ENCODE results near the gene LRRK1.

The LRRK1 gene

GRCh38 chr15:101039461-101039860 lies 120.3 kb downstream of the LRRK1 start:
- TF ChIP-seq FOXM1 (IDR thresholded peaks at IDR 0.05; ENCODE audit: borderline replicate concordance, low read depth) (no peak), NFIC (IDR thresholded peaks at IDR 0.05) (no peak), CREB1 (IDR thresholded peaks at IDR 0.05; ENCODE audit: low read depth) (no peak), TCF12 (IDR thresholded peaks at IDR 0.05; ENCODE audit: low read depth) (no peak), USF1 (IDR thresholded peaks at IDR 0.05) (no peak), TAF1 (IDR thresholded peaks at IDR 0.05; ENCODE audit: low read depth) (no peak), RAD21 (IDR thresholded peaks at IDR 0.05; ENCODE audit: low read depth) (no peak), YY1 (IDR thresholded peaks at IDR 0.05; ENCODE audit: low read depth) (no peak), CEBPB (IDR thresholded peaks at IDR 0.05) (no peak), ZBTB7A (IDR thresholded peaks at IDR 0.05; ENCODE audit: low read depth) (no peak), EGR1 (IDR thresholded peaks at IDR 0.05) (no peak), TEAD4 (IDR thresholded peaks at IDR 0.05) (no peak), REST (IDR thresholded peaks at IDR 0.05; ENCODE audit: low read depth) (no peak), MAX (IDR thresholded peaks at IDR 0.05) (no peak), EP300 (IDR thresholded peaks at IDR 0.05; ENCODE audit: borderline replicate concordance) (no peak)

DNA sequence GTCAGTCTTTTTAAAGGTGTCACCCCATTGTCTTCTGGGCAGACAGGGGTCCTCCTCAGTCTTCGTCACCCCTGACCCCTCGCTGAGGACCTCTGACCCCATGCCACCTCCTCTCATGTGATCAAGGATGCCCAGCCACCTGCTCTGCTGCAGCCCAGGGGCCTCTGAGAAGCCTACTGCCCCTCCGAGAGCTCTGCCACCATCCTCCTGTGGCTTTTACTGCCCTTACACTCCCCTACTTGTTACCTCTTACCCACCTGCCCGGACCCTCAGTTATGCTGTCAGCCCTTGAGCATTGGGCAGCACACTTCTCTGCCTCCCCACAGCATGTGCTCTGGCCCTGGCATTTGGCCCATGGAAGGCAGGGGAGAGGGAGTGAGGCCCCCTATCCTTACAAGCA lies 123.2 kb downstream of the LRRK1 start:
- TF ChIP-seq EGR1 (IDR thresholded peaks at IDR 0.05), result no peak
- TF ChIP-seq TAF1 (IDR thresholded peaks at IDR 0.05; ENCODE audit: low read depth), result no peak
- no peak for TF ChIP-seq ZBTB7A (IDR thresholded peaks at IDR 0.05; ENCODE audit: low read depth)
- no peak for TF ChIP-seq USF1 (IDR thresholded peaks at IDR 0.05)
- TF ChIP-seq EP300 (IDR thresholded peaks at IDR 0.05; ENCODE audit: borderline replicate concordance), result no peak
- TF ChIP-seq YY1 (IDR thresholded peaks at IDR 0.05; ENCODE audit: low read depth), result no peak
- no peak for TF ChIP-seq REST (IDR thresholded peaks at IDR 0.05; ENCODE audit: low read depth)
- TF ChIP-seq CREB1 (IDR thresholded peaks at IDR 0.05; ENCODE audit: low read depth), result no peak
- no peak for TF ChIP-seq NFIC (IDR thresholded peaks at IDR 0.05)
- TF ChIP-seq CEBPB (IDR thresholded peaks at IDR 0.05), result no peak
- no peak for TF ChIP-seq TCF12 (IDR thresholded peaks at IDR 0.05; ENCODE audit: low read depth)
- TF ChIP-seq TEAD4 (IDR thresholded peaks at IDR 0.05), result no peak
- no peak for TF ChIP-seq MAX (IDR thresholded peaks at IDR 0.05)

- no peak for TF ChIP-seq FOXM1 (IDR thresholded peaks at IDR 0.05; ENCODE audit: borderline replicate concordance, low read depth)
These were observed 123.9 kb downstream of the LRRK1 start for GRCh38 chr15:101043011-101043410.

DNA sequence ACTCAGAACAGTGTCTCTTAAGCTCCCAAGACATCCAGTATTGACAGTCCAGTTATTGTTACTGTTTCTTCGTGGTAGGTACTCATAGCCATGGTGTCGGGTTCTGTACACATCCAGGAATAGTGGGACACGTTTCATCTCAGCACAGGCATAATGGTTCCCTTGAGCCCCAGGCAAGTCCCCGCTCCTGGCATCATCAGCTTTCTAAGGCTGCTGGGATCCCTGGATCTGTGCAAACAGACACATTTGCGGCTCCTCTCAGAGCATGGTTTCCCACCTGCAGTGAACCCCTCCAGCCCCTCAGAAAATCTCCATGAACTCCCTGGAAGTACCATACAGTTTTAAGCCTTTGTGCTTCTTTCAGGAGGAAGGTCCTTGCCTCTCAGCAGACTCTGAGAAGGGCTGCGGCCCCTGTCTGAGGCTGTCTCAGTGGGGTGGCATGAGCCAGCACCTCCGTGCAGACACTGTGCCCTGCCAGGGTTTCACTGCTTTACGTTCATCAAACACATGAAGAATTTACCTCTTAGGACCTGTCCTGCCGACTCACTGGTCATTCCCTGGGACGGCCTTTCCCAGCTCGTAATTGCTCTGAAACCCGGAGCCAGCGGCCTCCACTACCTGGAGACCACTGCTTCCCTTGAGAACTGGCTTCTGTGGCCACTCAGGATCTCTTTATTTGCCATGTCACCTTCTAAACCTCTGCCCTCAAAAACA lies 124.9 kb downstream of the LRRK1 start:
- no peak for TF ChIP-seq ZBTB7A (IDR thresholded peaks at IDR 0.05; ENCODE audit: low read depth)
- no peak for TF ChIP-seq MAX (IDR thresholded peaks at IDR 0.05)
- TF ChIP-seq EP300 (IDR thresholded peaks at IDR 0.05; ENCODE audit: borderline replicate concordance), result no peak
- TF ChIP-seq CEBPB (IDR thresholded peaks at IDR 0.05), result no peak
- no peak for TF ChIP-seq TCF12 (IDR thresholded peaks at IDR 0.05; ENCODE audit: low read depth)
- TF ChIP-seq TAF1 (IDR thresholded peaks at IDR 0.05; ENCODE audit: low read depth), result no peak
- TF ChIP-seq YY1 (IDR thresholded peaks at IDR 0.05; ENCODE audit: low read depth), result no peak
- TF ChIP-seq REST (IDR thresholded peaks at IDR 0.05; ENCODE audit: low read depth), result no peak
- no peak for TF ChIP-seq NFIC (IDR thresholded peaks at IDR 0.05)
- TF ChIP-seq TEAD4 (IDR thresholded peaks at IDR 0.05), result no peak
- no peak for TF ChIP-seq CREB1 (IDR thresholded peaks at IDR 0.05; ENCODE audit: low read depth)
- TF ChIP-seq EGR1 (IDR thresholded peaks at IDR 0.05), result no peak
- TF ChIP-seq RAD21 (IDR thresholded peaks at IDR 0.05; ENCODE audit: low read depth), result no peak
